CD14-positive monocyte (primary cell): ENCODE measurements around the gene IGF1R. TPM values are rescaled to one million over a fixed set of nuclear protein-coding genes. Genes with fewer than 3 reads are reported as not detected.
A peak's percentile ranks its signal among the peaks of the same experiment; 100 is the strongest.

Experiments used
- DNase-seq, 3 donors: peaks; one replicate each; pipeline ENCODE4 v3.0.0-alpha.2; 2011 to 2022
- H2AFZ ChIP-seq: 2 replicates; pipeline ENCODE4 v1.6.0; 2012; ENCODE audit warnings: mild to moderate bottlenecking, low read depth, low read length, inconsistent platforms; ENCODE audit not compliant: insufficient read depth, poor library complexity, severe bottlenecking
- H3K27ac ChIP-seq, 2 donors: 1 replicate in 1 of 2; 2 replicates in 1 of 2; pipeline ENCODE4 v1.5.1; 2012 to 2013; ENCODE audit warnings: low read length in 2 of 2, control low read depth in 1 of 2, inconsistent platforms in 1 of 2, low read depth in 1 of 2, mild to moderate bottlenecking in 1 of 2
- H3K27me3 ChIP-seq, 2 donors: one replicate each; pipeline versions ENCODE4 v1.6.0 to v1.6.1; 2011 to 2013; ENCODE audit warnings: low read length in 2 of 2; ENCODE audit not compliant: control insufficient read depth in 2 of 2, insufficient read depth in 2 of 2
- H3K36me3 ChIP-seq, 2 donors: replicated peaks in 1 of 2; 1 replicate in 1 of 2; 2 replicates in 1 of 2; pipeline versions ENCODE4 v1.5.1 to v1.6.1; 2012 to 2013; ENCODE audit warnings: low read length in 2 of 2, control low read depth in 1 of 2, inconsistent platforms in 1 of 2, mild to moderate bottlenecking in 1 of 2; ENCODE audit not compliant: insufficient read depth in 2 of 2, control insufficient read depth in 1 of 2
- H3K4me1 ChIP-seq, 2 donors: 1 replicate in 1 of 2; 2 replicates in 1 of 2; pipeline versions ENCODE4 v1.5.1 to v1.6.1; 2012 to 2013; ENCODE audit warnings: low read length in 2 of 2, control low read depth in 1 of 2, inconsistent platforms in 1 of 2, mild to moderate bottlenecking in 1 of 2, moderate library complexity in 1 of 2; ENCODE audit not compliant: insufficient read depth in 2 of 2, control insufficient read depth in 1 of 2
- H3K4me2 ChIP-seq: replicated peaks from 2 replicates; pipeline ENCODE3; 2012; ENCODE audit warnings: low read length, moderate library complexity, mild to moderate bottlenecking; ENCODE audit not compliant: poor library complexity, severe bottlenecking; ENCODE audit errors: extremely low read depth
- H3K4me3 ChIP-seq, 3 experiments: fragments of 200-600 bp in 1 of 3; sonication (generic) in 1 of 3; replicated peaks in 1 of 3; 1 replicate in 2 of 3; 2 replicates in 1 of 3; pipeline ENCODE4 v1.5.1; 2011 to 2013; ENCODE audit warnings: low read length in 3 of 3, mild to moderate bottlenecking in 3 of 3, control low read depth in 2 of 3, low read depth in 2 of 3, inconsistent platforms in 1 of 3, moderate library complexity in 1 of 3
- H3K79me2 ChIP-seq: 2 replicates; pipeline ENCODE4 v1.6.0; 2012; ENCODE audit warnings: mild to moderate bottlenecking, control low read depth, inconsistent platforms, low read length, moderate library complexity; ENCODE audit not compliant: insufficient read depth
- H3K9ac ChIP-seq: 2 replicates; pipeline ENCODE4 v1.6.0; 2017; ENCODE audit warnings: low read length, mild to moderate bottlenecking; ENCODE audit not compliant: insufficient read depth, poor library complexity, severe bottlenecking
- H3K9me3 ChIP-seq, 2 donors: replicated peaks in 1 of 2; 1 replicate in 1 of 2; 2 replicates in 1 of 2; pipeline versions ENCODE4 v1.5.1 to v1.6.1; 2012 to 2013; ENCODE audit warnings: low read length in 2 of 2, control low read depth in 1 of 2; ENCODE audit not compliant: control insufficient read depth in 1 of 2, insufficient read depth in 1 of 2
- H4K20me1 ChIP-seq: 2 replicates; pipeline ENCODE4 v1.6.0; 2012; ENCODE audit warnings: mild to moderate bottlenecking, low read length, control low read depth, moderate library complexity; ENCODE audit not compliant: insufficient read depth
- H3K27ac Mint-ChIP-seq, 7 donors: one replicate each; pipeline ENCODE4 v1.8.0; 2020; ENCODE audit warnings: mild to moderate bottlenecking in 7 of 7, mixed read lengths in 7 of 7, moderate library complexity in 6 of 7, inconsistent platforms in 2 of 7
- H3K27me3 Mint-ChIP-seq, 3 donors: one replicate each; pipeline ENCODE4 v1.8.0; 2021 to 2022; ENCODE audit warnings: low read depth in 3 of 3, mild to moderate bottlenecking in 3 of 3, mixed read lengths in 3 of 3, moderate library complexity in 3 of 3, inconsistent platforms in 1 of 3
- H3K36me3 Mint-ChIP-seq, 2 donors: one replicate each; pipeline ENCODE4 v1.8.0; 2020; ENCODE audit warnings: mixed read lengths in 2 of 2, inconsistent platforms in 1 of 2, mild to moderate bottlenecking in 1 of 2
- H3K4me1 Mint-ChIP-seq: one replicate; pipeline ENCODE4 v1.8.0; 2020; ENCODE audit warnings: mild to moderate bottlenecking, mixed read lengths
- H3K4me3 Mint-ChIP-seq, 2 donors: one replicate each; pipeline ENCODE4 v1.8.0; 2020; ENCODE audit warnings: mild to moderate bottlenecking in 2 of 2, mixed read lengths in 2 of 2, moderate library complexity in 1 of 2
- H3K9me3 Mint-ChIP-seq, 7 donors: one replicate each; pipeline ENCODE4 v1.8.0; 2020 to 2022; ENCODE audit warnings: mixed read lengths in 7 of 7, mild to moderate bottlenecking in 6 of 7, moderate library complexity in 6 of 7, inconsistent platforms in 2 of 7
- CTCF ChIP-seq: fragments of 200-600 bp; IDR thresholded peaks from one replicate; pipeline ENCODE4 v1.8.0; 2022; ENCODE audit warnings: antibody characterized with exemption, mild to moderate bottlenecking
- WGBS: methylation state at CpG from one replicate; pipeline ENCODE4 v1.1.5; 2013; ENCODE audit warnings: missing lambda C conversion rate; ENCODE audit not compliant: insufficient coverage; 5-methylcytosine and 5-hydroxymethylcytosine counted together
- intact Hi-C, 2 donors: fragments of 100-400 bp; cut with micrococcal nuclease; formaldehyde crosslinking; loops; one replicate each; pipeline versions ENCODE4 v1.15.0 to v1.15.1; 2023
- polyA plus RNA-seq, 3 donors: library from polyadenylated mRNA; depleted of rRNA in 1 of 3; unstranded in 2 of 3; stranded (reverse) in 1 of 3; fragments of 300-500 nt in 2 of 3; fragments of >200 nt in 1 of 3; fragmentation: Illumina TruSeq in 2 of 3; gene quantifications; 1 replicate in 2 of 3; 2 replicates in 1 of 3; pipeline ENCODE4 v1.2.3, GENCODE V29; 2012 to 2021

Gene IGF1R
- polyA plus RNA-seq, 3 donors, result 0.35 to 4.9 (median 0.67) TPM

GRCh38 chr15:98658831-98659699, 10.7 kb downstream of the IGF1R start:
- intact Hi-C loops, result no loop called here
- Mint-ChIP-seq H3K4me1 (peaks cover 12% of the 10 kb centered on the region), H3K9me3 (no peaks in the 10 kb centered on the region), H3K27me3 (no peaks in the 10 kb centered on the region), H3K36me3 (peaks cover 4 to 11% of the 10 kb centered on the region in 2 donors), H3K4me3 (no peak overlapping the region), H3K27ac (no peak overlapping the region)
- Histone ChIP-seq H3K79me2 (peaks cover 99% of the 10 kb centered on the region), H3K4me3 (no peak overlapping the region), H3K9me3 (no peaks in the 10 kb centered on the region), H3K4me1 (peaks cover under 1 to 2% of the 10 kb centered on the region in 2 donors), H3K9ac (no peak overlapping the region), H3K36me3 (no peaks in the 10 kb centered on the region), H2AFZ (no peak overlapping the region), H4K20me1 (peaks cover 96% of the 10 kb centered on the region), H3K27me3 (no peaks in the 10 kb centered on the region), H3K4me2 (no peak overlapping the region), H3K27ac (no peak overlapping the region)
- peak; percentile 96 for TF ChIP-seq CTCF
- peak in 2 of 3 donors; percentile 43 to 51 for DNase-seq
- WGBS, result 50% methylated on average over 2 of the region's 7 CpGs

GRCh38 chr15:98660055-98660454, 11.7 kb downstream of the IGF1R start:
- Histone ChIP-seq H2AFZ (no peak overlapping the region), H3K4me2 (no peak overlapping the region), H3K9ac (no peak overlapping the region), H3K36me3 (no peaks in the 10 kb centered on the region), H3K27me3 (no peaks in the 10 kb centered on the region), H3K4me1 (no peaks in the 10 kb centered on the region), H3K4me3 (no peak overlapping the region), H3K27ac (no peak overlapping the region), H3K79me2 (peaks cover 90% of the 10 kb centered on the region), H4K20me1 (peaks cover 88% of the 10 kb centered on the region), H3K9me3 (no peaks in the 10 kb centered on the region)
- Mint-ChIP-seq H3K9me3 (peaks cover 0 to 2% (median 0%) of the 10 kb centered on the region in 7 donors), H3K36me3 (peaks cover 4 to 11% of the 10 kb centered on the region in 2 donors), H3K27me3 (no peaks in the 10 kb centered on the region), H3K4me1 (peaks cover 9% of the 10 kb centered on the region), H3K27ac (no peak overlapping the region), H3K4me3 (no peak overlapping the region)
- no peak for TF ChIP-seq CTCF
- intact Hi-C loops, result loop anchor here in 1 of 2 donors (5.0 kb wide), 1 partner anchor 143 kb away; no protein-coding TSS in a partner anchor
- DNase-seq, result no peak
- WGBS, result 83% methylated on average over 1 of the region's 3 CpGs
